HG03521 (cell line): ENCODE results near the gene PANK2.

Experiments
- ATAC-seq: cut with Tn5 transposase; IDR thresholded peaks from one replicate; pipeline ENCODE4 v1.9.1; 2021; ENCODE audit warnings: mild to moderate bottlenecking, moderate library complexity; ENCODE audit not compliant: unreplicated experiment

Gene PANK2

DNA sequence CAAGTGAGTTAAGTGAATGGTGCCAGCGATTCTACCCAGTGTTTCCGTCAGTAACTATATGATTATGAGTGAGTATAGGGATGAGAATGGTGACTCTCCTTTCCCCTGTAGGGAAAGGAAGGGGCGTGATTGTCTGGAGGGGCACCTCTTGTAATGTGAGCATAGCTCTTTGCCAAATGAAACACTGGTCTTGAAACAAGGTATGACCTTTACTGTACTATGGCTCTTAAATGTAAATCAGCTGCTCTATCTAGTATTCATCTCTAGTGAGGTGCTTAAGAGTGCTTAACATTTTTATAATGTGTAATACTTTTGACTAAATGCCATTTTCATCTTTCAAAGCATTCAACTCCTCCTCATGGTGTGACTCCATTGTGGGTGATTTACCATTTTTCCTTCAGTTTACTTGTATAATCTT, 11.0 kb downstream of the PANK2 start:
- no peak for ATAC-seq

DNA sequence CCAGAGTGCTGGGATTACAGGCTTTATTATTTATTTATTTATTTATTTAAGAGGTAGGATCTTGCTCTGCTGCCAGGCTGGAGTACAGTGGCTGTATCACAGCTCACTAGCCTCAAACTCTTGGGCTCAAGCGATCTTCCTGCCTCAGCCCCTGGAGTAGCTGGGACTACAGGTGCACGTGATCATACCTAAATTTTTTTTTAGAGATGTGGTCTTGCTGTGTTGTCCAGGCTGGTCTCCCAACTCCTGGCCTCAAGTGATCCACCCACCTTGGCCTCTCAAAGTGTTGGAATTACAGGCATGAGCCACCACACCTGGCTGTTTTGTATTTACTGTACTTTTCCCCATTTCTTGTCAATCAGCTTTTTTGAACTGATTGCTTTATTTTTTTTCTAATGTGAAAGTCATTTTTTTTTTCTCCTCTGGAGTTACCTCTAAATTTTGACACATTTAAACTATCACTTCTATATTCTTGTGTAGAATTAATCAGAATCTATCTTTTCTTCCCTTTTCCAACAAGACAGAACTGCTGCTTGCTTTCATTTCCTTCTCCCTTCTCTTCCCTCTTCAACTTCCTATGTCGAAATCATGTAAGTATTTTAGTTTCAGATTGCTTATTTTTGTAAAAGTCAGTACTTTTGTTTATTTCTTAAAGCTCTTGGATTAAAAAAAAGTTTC, 12.0 kb downstream of the PANK2 start:
- no peak for ATAC-seq

GRCh38 chr20:3901706-3902440, 12.7 kb downstream of the PANK2 start:
- no peak for ATAC-seq

- no peak for ATAC-seq
Observed at GRCh38 chr20:3902446-3902845, 13.3 kb downstream of the PANK2 start.

DNA sequence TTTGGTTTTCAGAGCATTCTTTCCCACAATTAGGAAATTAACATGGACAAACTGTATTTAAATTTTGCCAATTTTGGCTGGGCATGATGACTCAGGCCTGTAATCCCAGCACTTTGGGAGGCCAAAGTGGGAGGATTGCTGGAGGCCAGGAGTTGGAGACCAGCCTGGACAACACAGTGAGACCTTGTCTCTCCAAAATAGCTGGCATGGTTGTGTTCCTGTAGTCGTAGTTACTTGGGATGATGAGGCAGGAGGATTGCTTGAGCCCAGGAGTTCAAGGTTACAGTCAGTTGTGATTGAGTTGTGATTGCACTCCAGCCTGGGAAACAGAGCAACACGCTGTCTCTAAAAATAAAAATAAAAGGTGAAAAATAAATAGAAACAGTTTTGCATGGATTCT, 15.0 kb downstream of the PANK2 start:
- ATAC-seq: no peak

GRCh38 chr20:3904857-3905256, 15.7 kb downstream of the PANK2 start:
- ATAC-seq: no peak

- ATAC-seq: peak; percentile 68
Observed at GRCh38 chr20:3906744-3907721, 17.8 kb downstream of the PANK2 start.

GRCh38 chr20:3908667-3909066, 19.5 kb downstream of the PANK2 start:
- ATAC-seq: no peak

GRCh38 chr20:3909952-3910366, 20.8 kb downstream of the PANK2 start:
- ATAC-seq: no peak

- no peak for ATAC-seq
Observed at GRCh38 chr20:3910853-3911252, 21.7 kb downstream of the PANK2 start.

DNA sequence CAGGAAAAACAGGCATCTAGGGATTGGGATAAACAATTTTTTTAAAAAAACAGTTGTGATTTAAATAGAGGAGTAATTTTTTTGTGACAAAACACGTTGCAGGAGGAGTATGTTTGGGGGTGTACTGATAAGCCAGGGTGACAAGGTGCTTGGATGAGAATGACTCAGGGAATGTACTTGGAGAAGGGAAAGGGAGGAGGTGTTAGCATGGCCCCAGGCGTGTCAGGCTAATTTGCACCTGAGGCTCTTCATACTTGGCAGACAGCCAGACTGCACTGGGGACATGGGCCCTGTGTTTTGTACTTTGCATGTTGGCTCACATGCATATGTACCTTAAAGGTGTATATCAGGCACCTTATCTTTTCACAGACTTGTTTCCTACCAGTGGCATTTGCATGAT, 22.8 kb downstream of the PANK2 start:
- no peak for ATAC-seq

- no peak for ATAC-seq
Observed at GRCh38 chr20:3914446-3914845, 25.3 kb downstream of the PANK2 start.

- ATAC-seq: no peak
Observed at GRCh38 chr20:3915691-3916090, 26.5 kb downstream of the PANK2 start.

GRCh38 chr20:3916364-3916763, 27.2 kb downstream of the PANK2 start:
- no peak for ATAC-seq

- no peak for ATAC-seq
Observed at GRCh38 chr20:3919352-3919751, 30.2 kb downstream of the PANK2 start.

GRCh38 chr20:3922223-3922982, 33.2 kb downstream of the PANK2 start:
- no peak for ATAC-seq

DNA sequence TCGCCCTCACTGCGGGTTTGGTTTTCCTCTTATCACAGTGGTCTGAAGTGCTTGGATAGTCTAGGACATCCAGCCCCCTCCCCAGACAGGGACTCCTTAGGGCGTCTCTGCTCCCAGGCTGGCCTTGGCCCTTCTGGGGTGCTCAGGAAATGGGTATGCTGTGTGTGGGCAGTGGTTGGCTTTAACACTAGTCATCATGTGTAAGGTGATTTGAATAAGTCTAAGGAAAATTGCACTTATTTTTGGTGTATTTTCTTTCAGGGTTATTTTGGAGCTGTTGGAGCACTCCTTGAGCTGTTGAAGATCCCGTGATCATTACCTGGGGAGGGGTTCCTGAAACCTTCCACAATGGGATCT, 33.8 kb downstream of the PANK2 start:
- no peak for ATAC-seq

DNA sequence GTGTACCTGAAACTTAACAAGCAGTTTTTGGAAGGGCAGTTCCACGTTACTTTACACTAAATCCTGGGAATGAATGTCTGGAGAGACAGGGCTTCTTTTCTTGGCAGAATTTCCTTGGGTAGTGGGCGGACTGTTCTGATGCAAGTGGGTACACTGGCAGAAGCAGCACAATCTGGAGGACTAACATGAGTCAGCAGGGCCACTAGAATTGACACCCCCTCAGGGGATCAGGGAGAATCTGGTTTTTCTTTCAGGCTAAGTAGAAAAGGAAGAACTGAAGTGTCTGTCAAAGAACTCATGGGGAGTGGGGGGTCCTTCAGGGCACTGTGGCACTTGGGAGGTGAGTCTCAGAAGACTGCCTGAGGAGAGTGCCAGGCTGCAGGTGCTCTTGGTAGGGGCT, 34.6 kb downstream of the PANK2 start:
- no peak for ATAC-seq

DNA sequence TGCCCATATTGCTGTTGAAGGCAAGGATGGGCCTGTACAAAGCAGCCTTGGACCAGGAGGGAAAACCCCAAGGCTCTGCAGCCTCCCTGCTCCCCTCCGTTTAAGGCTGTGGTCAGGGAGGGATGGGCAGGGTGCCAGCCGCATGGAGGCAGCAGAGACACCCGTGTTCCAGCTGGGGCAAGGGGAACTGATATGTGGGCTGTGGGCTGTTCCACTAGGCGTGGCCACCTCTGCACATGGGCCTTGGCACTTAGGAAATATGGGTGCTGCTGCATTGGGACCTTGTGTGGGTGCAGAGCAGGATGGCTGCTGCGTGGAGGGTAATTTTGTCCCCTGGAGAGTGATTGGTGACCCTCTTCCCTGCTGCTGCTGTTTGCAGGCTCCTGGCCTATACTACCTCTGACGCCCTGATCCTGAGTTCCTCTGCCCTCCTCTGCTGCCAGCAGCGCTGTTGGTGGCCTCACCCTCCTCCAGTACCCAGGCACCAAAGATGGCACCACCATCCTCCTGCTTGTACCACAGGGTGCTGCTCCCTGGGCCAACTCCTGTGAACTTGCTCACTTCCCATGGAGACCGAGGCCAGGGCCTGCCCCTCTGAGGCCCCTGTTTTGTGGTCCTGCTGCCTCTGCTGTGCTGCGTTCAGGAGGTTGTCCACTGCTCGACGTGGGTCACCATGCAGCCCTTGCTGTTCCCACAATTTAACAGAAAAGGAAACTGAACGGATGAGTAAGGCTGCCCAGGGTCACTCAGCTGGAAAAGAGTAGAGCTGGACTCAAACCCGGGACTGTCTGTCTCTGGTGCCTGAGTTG, 35.3 kb downstream of the PANK2 start:
- no peak for ATAC-seq

GRCh38 chr20:3925113-3925695, 36.0 kb downstream of the PANK2 start:
- no peak for ATAC-seq
